HG03280 (cell line): ENCODE data around the gene DCBLD2.

Experiments
- ATAC-seq: cut with Tn5 transposase; IDR thresholded peaks from one replicate; pipeline ENCODE4 v1.9.1; 2021; ENCODE audit warnings: mild to moderate bottlenecking, moderate library complexity; ENCODE audit not compliant: unreplicated experiment

The DCBLD2 gene

DNA sequence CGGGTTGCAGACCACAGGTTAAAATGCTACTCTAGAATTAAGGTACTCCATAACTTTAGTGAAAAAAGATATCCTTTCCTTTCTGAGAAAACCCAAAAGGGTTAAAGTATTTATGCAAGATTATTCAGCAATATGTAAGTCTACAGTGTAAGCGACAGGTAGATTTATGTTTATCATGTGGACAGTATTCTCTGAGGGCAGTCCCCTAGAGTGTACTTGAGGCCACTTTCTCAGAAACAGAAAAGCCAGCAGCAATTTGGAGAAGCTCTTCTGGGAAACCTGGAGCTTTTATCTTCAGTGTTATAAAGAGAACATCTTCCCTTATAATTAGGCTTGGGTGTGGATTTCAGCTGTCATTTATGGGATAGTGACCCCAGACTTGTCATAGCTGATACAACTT is 129.5 kb downstream of the DCBLD2 start:
- ATAC-seq: no peak

DNA sequence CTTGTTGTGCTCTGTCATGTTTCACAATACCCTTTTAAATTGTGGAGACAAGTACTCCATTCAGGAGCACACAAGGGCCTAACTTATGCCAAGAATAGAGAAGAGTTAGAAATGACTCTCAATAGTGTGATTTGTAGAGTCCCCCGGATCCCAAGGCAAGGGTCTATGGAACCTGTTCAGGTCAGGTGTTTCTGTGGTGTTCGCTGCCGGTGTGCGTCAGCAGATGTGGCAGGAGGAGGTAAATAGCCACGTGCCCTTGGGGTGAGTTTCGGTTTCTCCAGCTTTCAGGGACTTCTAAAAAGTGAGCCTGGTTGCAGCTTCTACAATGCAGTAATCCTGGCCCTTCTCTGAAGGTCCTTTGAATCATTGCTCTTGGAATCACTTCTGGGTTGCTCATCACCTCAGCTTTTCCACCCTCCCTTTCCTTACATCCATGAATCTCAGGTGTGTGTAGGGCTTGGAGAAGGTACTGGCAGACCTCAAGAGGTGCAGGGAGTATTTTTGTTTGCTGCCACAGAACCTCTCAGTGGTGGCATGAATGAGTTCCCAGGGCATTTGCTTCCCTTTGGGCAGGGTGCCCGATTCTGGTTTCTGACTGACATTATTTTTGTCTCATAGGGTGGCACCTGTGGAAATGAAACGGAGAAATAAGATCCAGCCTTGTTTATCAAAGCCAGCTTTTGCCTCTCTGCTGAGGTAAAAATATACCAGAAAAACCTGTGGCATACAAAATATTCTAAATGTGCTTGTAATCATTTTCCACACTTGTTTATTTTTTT is 131.0 kb downstream of the DCBLD2 start:
- peak; percentile 93 for ATAC-seq

DNA sequence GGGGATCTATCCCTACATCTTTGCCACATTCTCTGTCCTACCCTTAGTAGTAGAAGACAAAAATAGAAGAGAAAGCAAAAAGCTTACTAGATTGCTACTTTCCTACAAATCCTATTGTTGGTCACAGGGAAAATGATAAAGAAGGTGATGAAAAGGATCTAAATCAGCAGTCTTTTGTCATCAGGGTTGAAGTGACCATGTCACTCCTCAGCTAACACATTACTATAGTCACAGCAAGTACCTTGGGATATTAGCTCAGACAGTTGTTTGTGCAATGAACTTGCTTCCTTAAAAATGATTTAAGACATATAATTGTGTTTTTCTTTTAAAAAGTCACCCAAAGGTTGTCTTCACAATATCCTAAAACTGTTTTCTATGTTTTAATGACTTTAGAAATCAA is 132.0 kb downstream of the DCBLD2 start:
- no peak for ATAC-seq

DNA sequence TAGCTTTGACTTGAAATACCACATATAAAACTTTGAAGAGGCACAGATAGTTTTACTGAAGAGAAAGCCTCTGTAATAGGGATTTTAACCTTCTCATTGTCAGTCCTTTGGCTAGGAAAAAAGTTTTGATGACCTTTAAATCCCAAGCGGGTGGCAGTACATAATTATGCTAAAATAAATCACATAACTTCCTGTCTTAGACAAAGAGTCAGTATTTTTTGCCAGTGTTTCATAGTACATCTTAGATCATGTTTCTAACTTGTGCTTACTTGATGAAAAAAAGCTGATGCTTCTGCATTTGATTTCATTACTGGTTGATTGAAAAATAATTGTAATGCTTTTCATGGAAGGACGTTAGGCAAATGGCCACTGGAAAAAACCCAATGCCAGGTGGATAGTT is 132.5 kb downstream of the DCBLD2 start:
- ATAC-seq: no peak

DNA sequence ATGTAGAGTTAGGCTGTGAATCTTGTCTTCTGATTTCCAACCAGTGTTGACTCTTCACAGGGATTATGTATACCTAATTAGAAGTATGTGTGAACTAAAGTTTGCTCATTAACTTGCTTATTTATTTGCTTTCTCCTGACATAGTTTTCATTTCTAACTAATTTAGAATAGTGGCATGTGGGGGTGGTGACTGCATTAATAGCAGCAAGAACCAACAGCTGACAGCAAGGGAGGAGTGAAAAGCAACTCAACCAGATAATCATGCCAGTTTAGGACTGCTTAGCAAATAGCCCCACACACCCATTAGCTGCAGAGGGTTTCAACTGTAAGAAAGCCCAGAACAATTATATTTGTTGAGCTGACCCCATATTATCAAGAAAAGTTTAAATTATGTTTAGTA is 134.6 kb downstream of the DCBLD2 start:
- no peak for ATAC-seq

DNA sequence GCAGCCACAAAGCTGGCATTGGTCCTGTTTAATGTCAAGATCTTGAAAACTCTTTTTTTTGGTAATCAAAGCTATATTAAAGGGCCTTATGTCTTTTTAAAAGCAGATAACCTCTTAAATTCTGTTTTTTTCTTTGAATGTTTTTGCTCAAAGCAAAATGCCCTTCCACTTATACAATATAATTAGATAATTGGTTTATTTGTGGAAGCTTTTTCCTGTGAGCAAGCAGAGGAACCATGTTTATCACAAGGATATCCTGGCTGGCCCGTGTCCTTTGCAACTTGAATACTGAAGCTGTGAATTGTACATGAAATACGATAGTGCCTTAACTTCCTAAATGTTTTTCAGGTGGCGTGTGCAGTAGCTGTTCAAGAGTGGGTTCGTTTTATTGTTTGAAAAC is 135.8 kb downstream of the DCBLD2 start:
- no peak for ATAC-seq

DNA sequence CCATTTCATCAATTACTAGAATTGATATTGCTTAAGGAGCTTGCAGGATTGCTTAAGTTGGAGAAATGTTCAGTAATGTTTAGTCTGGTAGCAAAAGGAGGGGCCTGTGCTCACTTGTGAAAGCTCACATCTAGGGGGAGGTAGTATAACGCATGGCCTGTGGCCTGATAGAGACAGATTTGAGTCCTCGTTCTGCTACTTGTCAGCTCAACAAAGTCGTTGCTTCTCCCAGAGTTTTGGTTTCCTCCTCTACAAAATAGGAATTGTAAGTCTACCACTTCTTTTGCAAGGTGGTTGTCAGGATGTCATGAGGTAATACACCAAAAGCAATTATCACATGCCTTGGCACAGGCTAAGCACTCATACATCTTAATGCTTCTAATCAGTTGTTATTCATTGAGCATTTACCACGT is 137.0 kb downstream of the DCBLD2 start:
- no peak for ATAC-seq

DNA sequence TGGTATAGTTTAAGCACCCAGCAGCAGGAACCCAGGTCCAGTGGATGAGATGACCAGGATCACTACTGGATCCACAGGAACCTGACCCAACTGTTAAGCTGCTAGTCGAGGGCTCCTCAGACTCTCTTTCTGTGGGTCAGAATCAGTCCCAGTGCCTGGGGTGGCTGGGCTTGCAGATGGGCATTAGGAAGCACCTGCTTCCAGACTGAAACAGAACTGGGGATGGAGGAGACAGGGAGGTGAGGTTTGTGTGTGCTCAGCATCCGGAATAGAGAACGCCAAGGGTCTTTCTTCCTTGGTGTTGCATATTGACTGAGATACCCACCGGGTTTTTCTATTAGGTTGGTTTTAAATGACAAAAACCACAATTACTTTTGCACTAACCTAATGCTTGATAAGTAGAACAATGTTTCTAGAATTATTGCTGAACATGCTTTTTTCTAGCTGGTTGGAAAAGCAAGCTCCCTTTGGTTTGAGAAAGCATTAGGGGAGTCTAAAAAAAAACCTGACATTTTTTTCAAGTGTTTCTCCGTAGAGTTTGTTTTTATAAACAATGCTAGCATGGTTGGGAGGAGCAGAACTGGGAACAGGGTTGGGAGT is 137.6 kb downstream of the DCBLD2 start:
- ATAC-seq: no peak

DNA sequence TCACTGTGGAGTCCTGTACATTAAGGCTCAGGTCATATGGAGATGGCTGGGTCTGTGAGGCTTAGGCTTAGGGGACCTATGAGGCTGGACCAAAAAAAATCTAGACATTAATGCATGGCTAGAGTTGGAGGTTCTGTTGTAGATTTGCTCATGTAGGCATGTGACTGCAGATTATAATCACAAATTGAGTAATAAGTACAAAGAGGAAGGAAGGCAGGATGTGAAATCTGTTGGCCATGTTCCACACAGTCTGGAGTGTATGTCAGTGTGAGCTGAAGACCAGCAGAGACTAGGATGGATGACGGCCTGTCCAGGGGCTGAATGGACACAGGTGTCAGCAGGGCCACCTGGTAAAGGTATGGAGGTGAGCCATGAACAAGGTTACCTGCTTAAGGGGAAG is 138.4 kb downstream of the DCBLD2 start, which contains the start of gene ST3GAL6:
ST3GAL6 (plus strand) TSS at position 265 of the 400 bp plus-strand sequence. CDS start 5,101 bp downstream, outside the sequence.
- no peak for ATAC-seq

DNA sequence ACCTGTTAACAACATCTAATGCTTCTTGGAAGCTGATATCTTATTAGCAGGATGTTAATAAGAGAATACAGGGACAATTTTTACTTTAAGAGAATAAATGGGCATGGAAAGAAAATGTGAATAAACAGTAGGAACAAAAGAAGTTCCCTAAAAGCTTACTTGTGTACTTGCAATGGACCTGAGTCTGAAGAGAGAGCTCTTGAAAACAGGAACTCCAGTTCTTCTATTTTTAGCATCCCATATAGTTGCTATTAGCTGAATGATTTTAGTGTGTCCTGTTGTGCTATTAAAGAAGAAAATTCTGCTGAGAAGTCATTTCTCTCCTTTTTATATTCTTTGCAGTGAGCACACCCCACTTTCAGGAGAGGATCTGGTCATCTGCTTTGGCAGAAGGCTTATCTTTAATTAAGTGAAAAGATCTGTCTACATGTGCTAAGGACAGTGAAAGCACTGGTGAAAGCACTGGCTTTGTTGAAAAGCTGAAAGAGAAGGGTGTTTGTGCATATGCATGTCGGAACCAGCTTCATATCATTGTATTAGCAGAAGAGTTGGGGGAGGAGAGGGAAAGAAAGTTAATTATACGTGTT is 139.8 kb downstream of the DCBLD2 start:
- ATAC-seq: no peak

DNA sequence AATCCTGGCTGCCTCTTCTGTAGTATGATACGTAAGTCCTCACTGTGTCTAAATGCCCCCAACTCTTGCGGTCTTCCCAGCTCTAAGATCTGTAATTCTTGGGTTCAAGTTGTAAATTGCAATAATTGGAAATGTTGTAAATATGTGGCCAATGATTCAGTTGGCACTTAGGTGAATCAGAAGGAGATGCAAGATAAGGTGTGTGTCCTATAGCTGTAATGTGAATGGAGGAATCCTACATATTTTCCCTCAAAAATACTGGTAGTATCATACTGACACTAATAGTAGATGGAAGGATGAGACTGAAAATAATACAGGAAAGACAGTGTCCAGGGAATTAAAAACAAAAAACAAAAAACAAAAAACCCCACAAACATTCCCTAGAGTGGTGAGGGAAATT is 141.9 kb downstream of the DCBLD2 start:
- ATAC-seq: no peak

DNA sequence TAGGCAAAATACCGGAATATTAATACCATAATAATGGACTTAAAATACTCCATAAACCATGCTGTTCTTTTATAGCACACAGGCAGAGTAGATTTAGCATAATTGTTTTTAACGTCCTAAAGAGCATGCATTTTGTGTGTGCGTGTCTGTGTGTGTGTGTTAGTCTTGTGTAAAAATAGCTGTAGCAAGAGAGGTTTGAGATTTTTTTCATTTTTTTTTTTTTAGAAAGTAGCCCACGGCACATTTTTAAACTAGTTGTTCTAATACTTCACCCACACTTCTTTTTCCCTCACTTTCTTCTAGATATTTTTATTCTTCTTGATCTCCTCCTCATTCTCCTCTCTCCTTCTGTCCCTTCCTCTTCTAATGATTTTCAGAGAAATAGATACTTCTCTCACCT is 145.9 kb downstream of the DCBLD2 start:
- ATAC-seq: no peak

DNA sequence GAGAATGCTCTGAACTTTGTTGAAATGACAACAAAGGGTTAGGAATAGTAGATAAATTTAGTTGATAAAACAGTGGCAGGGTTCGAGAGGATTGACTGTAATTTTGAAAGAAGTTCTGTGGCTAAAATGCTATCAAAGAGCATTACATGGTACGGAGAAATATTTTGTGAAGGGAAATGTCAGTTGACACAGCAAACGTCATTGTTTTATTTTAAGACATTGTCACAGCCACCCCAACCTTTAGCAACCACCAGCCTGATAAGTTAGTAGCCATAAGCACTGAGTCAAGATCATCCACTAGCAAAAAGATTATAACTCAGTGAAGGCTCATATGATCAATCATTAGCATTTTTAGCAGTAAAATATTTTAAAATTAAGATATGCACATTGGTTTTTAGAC is 147.0 kb downstream of the DCBLD2 start:
- ATAC-seq: no peak

DNA sequence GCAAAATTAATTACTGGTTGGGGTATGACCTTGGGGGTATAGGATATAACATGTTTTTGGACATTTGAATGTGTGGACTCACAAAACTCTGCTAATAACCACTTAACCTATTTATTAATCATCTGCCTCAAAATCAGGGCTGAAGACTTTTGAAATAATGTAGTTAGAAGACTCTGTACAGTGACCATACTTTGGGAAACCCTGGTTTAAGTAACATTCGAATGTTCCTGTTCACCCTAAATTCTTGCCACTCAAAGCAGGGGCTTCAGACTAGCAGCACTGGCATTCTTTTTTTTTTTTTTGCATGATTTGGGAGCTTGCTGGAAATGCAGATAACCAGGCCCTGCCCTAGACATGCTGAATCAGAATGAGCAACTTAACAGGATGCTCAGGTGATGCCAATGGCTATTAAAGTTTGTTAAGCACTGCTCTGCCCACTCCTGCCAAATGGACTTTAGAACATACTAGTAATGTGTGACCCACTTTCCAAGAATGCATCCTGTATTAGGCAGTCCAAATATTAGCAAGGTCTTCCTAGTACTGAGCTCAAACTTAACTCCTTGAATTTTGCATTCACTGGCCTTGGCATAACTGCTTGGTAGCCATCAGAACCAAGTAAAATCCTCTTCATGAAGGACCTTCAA is 151.1 kb downstream of the DCBLD2 start:
- ATAC-seq: no peak

DNA sequence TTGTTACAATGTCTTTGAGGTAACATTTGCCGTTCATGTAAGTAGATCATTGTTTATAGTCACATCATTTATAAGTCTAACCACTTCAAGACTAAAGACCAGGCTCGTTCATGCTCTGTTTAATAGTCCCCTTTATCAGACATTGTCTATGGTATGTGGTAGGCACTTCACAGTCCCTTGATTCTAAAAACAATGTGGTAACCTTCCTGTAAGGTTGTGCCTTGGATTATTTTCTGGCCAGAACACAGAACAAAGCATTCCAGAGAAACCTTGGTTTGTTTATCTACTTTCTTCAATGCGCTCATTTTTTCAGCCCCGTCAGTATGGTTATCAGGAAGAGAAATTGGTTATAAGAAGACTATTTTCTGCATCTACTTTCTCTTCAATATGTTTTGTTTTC is 154.6 kb downstream of the DCBLD2 start:
- no peak for ATAC-seq

DNA sequence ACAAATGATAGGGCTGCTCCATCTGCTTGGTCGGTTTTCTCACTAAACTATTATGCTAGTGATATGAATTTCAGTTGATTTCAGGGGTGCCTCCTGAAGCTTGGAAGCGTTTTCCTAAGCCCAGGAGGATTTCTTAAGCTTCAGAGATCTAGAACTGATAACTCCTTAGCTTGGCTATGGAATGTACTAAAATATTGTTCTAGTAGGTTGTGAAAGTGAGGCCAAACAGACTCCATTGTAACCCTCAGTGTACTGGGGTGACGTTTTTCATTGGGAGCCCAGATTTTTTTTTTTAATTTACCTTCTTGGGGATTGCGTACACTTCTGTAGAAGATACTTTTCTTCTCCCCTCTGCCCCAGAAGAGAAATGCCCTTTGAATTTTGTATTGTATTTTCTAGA is 155.4 kb downstream of the DCBLD2 start:
- ATAC-seq: no peak
